ENCODE results near the gene FARP1. TPM values are rescaled to one million over a fixed set of nuclear protein-coding genes. Genes with fewer than 3 reads are reported as not detected.

The FARP1 gene
- total and polyA plus RNA-seq, 2 of the 13 experiments (the other 11 are each of a cell fraction or from before 2014, with no cell fraction given), result 70.6 to 126 TPM

GRCh38 chr13:98288211-98288610 lies 145.3 kb downstream of the FARP1 start:
- H3K27me3 ChIP-seq (ENCODE audit: control insufficient read depth in 1 of 2, insufficient read depth in 2 of 2, low read length in 2 of 2), result no peaks in the 10 kb centered on the region
- intact Hi-C loops (cut with micrococcal nuclease; ENCODE audit: unreplicated experiment), result no loop called here
- no peak overlapping the region for H2AFZ ChIP-seq (ENCODE audit: low read length)
- H4K20me1 ChIP-seq (ENCODE audit: insufficient read depth, low read length), result peaks cover 68% of the 10 kb centered on the region
- H3K79me2 ChIP-seq (ENCODE audit: insufficient read depth, low read length), result peaks cover 95% of the 10 kb centered on the region
- POLR2A ChIA-PET, result interaction anchor here (1.4 kb wide), 1 partner anchor 13 kb away, joined by 3 read pairs; no protein-coding TSS in a partner anchor
- H3K9ac ChIP-seq (ENCODE audit: insufficient read depth, low read depth, low read length), result no peak overlapping the region
- WGBS (ENCODE audit: low lambda C conversion rate), result 98% methylated on average over 6 of the region's 6 CpGs
- H3K36me3 ChIP-seq (replicated peaks in 1 of 2; ENCODE audit: control insufficient read depth in 1 of 2, insufficient read depth in 2 of 2, low read length in 2 of 2), result peaks cover 5 to 43% of the 10 kb centered on the region in 2 experiments; a peak in 4 of 5 replicates
- BruUV-seq (replicated peaks), result no TSS peak
- in situ Hi-C loops (cut with HindIII; ENCODE audit: extremely low pct_ligation_motif_present, low pct_unique_long_range_greater_than_20kb), result no loop called here
- ATAC-seq, result no peak
- peaks cover 75% of the 10 kb centered on the region for H3K4me1 ChIP-seq (ENCODE audit: insufficient read depth, low read length)
- CTCF ChIA-PET (ENCODE audit: low intra/inter-chr PET ratio, low total read pairs), result no interaction called here
- no peak overlapping the region for H3K27ac ChIP-seq (ENCODE audit: extremely low read length, insufficient read depth, low read length)
- H3K4me3 ChIP-seq (replicated peaks in 1 of 3; ENCODE audit: insufficient read depth in 1 of 3, low read depth in 2 of 3, low read length in 3 of 3), result no peak overlapping the region
- FAIRE-seq, result no peak
- no peaks in the 10 kb centered on the region for H3K9me3 ChIP-seq (ENCODE audit: low read length)
- no peak overlapping the region for H3K4me2 ChIP-seq (ENCODE audit: low read depth, low read length)
- no peak for DNase-seq (ENCODE audit: low spot score)
- TF ChIP-seq THAP7 (CRISPR knock-in tag; IDR thresholded peaks at IDR 0.05), result no peak
- no peak for TF ChIP-seq ZNF883 (CRISPR knock-in tag; IDR thresholded peaks at IDR 0.05; ENCODE audit: not compliant biosample characterization)
- no peak for TF ChIP-seq ZNF350 (CRISPR knock-in tag; IDR thresholded peaks at IDR 0.05; ENCODE audit: borderline replicate concordance, low read depth)
- TF ChIP-seq SMAD3 (CRISPR knock-in tag; IDR thresholded peaks at IDR 0.05), result no peak
- TF ChIP-seq TOPORS (CRISPR knock-in tag; IDR thresholded peaks at IDR 0.05), result no peak
- no peak for TF ChIP-seq ZBTB20 (CRISPR knock-in tag; IDR thresholded peaks at IDR 0.05; ENCODE audit: borderline replicate concordance, low read depth)
- TF ChIP-seq MED13 (CRISPR knock-in tag; IDR thresholded peaks at IDR 0.05), result no peak
- TF ChIP-seq ZNF329 (CRISPR knock-in tag; IDR thresholded peaks at IDR 0.05; ENCODE audit: low read depth), result no peak
- no peak for TF ChIP-seq BCL3 (CRISPR knock-in tag; IDR thresholded peaks at IDR 0.05)
- no peak for TF ChIP-seq ZZZ3 (CRISPR knock-in tag; IDR thresholded peaks at IDR 0.05; ENCODE audit: borderline replicate concordance)
- no peak for TF ChIP-seq GTF3A (CRISPR knock-in tag; conservative IDR thresholded peaks at IDR 0.05)
- no peak for TF ChIP-seq ZFP37 (CRISPR knock-in tag; IDR thresholded peaks at IDR 0.05; ENCODE audit: borderline replicate concordance)
- TF ChIP-seq RBAK (CRISPR knock-in tag; IDR thresholded peaks at IDR 0.05), result no peak
- no peak for TF ChIP-seq SMC3 (IDR thresholded peaks at IDR 0.05; ENCODE audit: low read length)
- TF ChIP-seq TEAD2 (CRISPR knock-in tag; IDR thresholded peaks at IDR 0.05), result no peak
- TF ChIP-seq IRF9 (CRISPR knock-in tag; IDR thresholded peaks at IDR 0.05; ENCODE audit: borderline replicate concordance), result no peak
- TF ChIP-seq RBM22 (optimal IDR thresholded peaks at IDR 0.05; ENCODE audit: low read length), result no peak
- no peak for TF ChIP-seq ZNF660 (CRISPR knock-in tag; IDR thresholded peaks at IDR 0.05; ENCODE audit: borderline replicate concordance, low read depth)
- TF ChIP-seq ZNF558 (CRISPR knock-in tag; IDR thresholded peaks at IDR 0.05; ENCODE audit: borderline replicate concordance), result no peak
- no peak for TF ChIP-seq BATF2 (CRISPR knock-in tag; IDR thresholded peaks at IDR 0.05)

Data from HepG2 (cell line).